Cerebellar nuclear complex (tissue), 1 donor: ENCODE results near the gene TAMM41.
"Not testable (repeated sequence)": the region's sequence is repeated elsewhere in the genome, so short reads cannot be mapped to it uniquely, and the experiment has no call there.

ENCODE experiments used
- DNase-seq, 2 experiments: peaks; one replicate each; lab custom pipeline; 2025; lab: John Stamatoyannopoulos, UW

Gene TAMM41

DNA sequence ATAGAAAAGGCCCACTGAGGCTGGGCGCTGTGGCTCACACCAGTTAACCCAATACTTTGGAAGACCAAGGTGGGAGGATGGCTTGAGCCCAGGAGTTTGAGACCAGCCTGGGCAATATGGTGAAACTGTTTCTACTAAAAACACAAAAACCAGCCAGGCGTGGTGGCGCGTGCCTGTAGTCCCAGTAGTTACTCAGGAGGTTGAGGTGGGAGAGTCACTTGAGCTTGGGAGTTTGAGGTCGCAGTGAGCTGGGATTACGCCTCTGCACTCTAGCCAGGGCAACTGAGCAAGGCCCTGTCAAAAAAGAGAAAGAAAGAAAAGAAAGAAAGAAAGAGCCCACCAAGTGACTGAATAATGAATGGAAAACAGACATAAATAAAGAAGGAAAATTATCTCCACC lies 32.0 kb downstream of the TAMM41 start:
- DNase-seq: no peak

DNA sequence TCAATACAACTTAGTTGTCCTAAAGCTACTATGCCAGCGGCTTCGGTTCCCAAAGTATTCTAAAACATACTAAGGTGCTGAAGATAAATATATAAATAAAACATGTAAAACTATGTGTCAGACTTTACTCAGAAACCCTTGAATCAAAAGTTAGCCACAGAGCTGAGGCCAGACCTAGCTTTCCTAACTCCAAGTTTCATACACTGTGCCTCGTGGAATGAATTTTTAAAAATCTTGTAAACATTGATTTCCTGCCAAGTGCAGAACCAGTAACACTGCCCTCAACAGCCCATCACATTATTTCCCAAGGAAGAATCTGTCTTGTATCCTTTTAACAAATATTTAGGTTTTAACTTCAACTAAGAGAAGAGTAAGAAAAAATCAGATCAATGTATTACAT lies 36.4 kb downstream of the TAMM41 start:
- no peak for DNase-seq

DNA sequence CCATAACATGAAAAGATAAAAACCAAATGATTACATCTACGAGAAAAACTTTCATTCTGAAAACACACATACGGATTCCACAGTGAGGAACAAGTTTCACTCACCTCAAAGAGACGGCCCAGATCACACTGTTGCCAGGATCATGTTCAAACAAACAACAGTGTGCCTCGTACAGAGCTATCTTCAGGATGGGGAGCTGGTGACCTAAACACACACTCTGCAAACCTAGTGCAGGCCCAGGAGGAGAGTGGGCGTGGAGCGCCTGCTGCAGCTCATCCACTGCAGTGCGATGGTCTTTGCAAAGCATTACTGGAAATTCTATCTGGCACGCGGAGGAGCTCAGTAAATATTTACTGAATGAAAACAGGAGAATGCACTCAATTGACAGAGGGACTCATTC lies 38.5 kb downstream of the TAMM41 start:
- no peak for DNase-seq

DNA sequence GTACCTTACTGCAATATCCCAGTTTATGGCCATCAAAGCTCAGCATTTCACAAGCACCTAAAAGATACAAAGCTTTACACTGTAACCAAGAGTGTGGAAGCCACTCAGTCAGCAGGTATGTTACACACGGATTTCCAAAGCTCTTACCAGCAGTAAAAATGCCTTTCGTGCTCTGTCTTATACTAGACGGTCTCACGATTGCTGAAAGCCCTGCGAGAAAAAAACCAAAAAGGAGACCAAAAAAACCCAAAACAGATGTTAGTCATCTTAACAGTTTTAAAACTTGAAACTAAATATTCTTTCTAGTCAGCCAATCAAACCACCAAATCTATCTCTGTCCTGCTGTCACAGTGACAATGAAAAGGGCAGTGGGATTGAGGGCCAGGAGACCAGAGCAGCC lies 39.0 kb downstream of the TAMM41 start:
- DNase-seq: no peak

DNA sequence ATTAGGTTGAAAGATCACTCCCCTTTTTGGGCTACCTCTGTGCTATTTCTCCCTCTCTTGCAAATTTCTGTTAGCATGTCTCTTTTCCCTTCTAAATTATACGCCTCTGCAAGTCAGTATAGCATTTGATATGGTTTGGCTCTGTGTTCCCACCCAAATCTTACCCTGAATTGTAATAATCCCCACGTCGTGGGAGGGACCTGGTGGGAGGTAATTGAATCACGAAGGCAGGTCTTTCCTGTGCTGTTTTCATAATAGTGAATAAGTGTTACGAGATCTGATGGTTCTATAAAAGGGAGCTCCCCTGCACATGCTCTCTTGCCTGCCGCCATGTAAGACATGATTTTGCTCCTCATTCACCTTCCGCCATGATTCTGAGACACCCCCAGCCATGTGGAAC lies 41.0 kb downstream of the TAMM41 start:
- DNase-seq: no peak

DNA sequence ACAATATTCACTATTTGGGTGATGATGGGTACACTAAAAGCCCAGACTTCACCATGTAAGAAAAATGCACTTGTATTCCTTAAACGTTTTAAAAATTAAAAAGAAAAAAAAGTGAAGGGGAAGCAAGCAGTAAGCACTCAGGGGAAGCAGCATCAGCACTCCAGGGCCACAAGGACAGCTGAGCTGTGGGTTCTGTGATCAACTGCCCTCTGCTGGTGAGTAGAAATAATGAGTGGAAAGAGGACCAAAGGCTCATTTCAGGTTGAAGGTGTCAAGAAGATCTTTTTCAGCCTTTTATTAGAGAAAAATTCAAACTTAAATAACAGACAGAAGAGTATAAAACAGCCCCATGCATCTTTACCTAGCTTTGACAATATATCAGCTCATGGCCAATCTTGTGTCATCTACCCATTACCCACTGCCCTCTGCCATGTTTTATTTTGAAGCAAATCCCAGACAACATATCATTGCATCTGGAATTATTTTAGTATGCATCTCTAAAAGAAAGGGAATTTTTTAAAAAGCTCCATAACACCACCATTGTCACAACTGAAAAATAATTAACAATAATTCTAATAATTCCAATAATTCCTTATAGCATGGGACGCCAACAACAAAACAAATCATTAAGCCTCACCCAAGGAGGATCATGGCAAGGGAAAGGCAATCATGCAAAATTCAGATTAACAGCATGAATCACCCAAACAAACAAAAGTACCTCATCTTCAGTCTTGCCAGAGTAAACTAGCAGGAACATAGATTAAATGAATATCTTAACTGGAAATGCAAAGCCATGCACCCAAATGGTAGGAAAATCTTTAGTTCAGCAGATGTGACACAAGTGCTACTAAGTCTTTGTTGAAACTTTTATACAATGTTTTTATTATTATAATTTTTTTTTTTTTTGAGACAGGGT lies 42.5 kb downstream of the TAMM41 start:
- DNase-seq: peak in 1 of 2 experiments; percentile 5

DNA sequence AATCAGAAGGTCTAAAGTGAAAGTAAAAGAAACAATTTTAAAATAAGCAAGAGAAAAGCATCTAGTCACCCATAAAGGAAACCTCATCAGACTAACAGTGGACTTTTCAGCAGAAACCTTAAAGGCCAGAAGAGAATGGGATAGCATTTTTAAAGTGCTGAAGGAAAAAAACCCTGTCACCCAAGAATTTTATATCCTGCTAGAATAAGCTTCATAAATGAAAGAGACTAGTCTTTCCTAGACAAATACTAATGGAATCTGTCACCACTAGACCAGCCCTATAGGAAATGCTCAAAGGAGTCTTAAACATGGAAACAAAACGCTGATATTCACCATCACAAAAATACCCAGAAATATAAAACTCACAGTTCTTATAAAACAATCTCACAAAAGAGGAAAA lies 46.9 kb downstream of the TAMM41 start:
- no peak for DNase-seq

DNA sequence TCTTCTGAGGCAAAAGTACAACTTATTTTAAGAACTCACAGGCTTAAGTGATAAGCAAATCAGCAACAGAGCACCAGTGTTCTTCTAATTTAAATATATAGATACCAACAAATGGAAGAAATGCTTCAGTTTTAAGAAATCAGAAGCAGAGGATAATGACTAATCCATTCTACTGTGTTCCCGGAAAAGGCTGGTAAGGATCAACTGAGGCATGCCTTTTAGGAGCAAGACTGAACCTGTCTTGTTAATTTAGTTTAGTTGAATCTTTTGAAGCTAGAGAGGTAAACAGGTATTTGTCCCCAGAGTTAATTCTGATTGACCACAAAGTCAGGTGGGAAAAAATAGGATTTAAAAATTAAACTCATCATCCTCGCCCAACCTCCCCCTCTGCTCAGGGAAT lies 51.8 kb downstream of the TAMM41 start:
- no peak for DNase-seq

DNA sequence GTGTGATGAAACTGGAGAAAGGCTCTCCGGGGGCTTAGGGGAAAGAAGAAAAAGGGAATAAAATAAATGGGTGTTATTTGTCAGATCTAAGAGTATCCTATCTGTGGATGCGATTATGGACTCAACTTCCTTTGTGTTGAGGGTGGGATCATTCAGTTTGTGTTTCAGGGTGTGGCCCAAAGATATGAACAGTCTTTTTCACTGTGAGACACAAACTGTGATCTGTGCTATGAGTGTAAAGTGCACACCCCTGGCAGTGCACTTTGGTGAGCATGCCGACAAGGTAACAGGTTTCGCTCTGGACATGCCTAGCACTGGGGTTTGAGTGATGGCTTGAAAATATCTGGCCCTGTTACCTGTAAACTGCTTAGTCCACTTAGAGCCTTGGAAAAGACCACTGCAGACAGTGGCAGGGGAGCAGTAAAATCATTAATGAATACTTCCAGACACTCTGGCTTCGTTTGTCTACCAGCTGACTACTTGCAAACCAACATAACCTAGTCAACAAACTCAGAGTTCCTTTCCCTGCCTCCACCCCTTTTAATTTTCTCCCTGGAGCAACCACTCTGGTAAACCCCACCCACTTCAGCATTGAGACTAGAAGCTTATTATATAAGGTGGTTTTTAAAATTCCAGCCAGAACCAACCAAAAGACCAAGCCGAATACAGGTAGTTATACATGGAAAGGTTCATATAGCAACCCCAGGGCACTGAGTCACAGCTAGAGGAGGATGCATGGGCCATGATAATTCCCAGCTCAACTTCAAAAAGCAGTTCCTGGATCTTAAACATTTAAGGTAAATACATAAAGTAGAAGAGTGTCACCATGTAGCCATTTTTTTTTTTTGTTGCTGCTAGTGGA lies 55.1 kb downstream of the TAMM41 start:
- no peak for DNase-seq

DNA sequence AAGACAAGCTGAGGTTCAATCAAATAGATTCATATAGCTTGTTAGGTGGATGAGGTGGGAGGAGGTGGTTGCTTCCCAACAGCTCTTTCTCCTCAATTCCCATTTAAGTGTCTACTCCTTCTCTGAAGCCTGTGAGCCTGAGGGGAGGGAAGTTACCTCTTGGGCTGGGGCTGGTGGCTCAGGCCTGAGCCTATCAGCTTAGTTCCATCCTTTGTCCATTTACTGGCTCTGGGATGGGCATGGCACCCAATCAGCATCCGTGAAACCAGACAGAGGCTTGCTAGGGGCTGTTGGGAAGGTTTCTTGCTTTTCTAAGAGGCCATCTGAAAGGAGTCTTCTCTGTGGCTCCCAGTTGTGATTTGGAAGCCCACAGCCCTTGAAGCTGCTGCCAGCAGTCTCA lies 57.3 kb downstream of the TAMM41 start:
- DNase-seq: no peak

DNA sequence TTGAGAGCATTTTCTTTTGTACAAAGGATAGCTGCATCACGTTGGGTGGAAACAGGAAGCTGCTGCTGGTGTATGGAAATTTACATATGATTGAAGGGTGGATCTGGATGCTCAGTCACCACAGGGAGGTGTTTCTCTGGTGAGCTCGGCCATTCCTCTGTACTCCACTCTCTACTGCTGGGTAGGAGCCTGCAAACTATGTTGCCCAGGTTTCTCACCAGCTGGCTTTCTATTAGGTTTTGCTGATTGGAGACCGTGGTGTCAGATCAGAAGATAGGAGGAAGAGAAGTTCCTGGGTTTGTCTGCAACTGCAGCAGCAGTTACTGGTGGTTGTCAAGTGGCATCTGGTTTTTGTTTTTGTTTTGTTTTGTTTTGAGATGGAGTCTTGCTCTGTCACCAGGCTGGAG lies 61.7 kb downstream of the TAMM41 start:
- no peak for DNase-seq

DNA sequence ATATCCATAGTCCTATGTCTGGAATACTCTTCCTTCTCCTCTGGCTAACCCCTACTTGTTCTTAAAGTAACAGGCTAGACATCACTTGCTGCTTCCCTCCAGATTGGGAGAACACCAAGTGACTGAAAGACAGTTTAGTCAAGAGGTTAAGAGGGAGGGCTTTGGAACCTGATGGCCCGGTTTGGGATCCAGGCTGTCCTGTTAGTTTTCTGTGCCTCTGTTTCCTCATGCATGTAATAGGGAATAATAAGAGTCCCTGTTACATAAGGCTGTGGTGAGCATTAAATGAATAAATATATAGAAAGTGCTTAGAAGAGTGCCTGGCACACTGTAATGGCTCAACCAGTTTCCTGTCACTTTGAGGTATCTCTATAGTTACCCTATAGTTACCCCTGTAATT lies 66.3 kb downstream of the TAMM41 start:
- no peak for DNase-seq

DNA sequence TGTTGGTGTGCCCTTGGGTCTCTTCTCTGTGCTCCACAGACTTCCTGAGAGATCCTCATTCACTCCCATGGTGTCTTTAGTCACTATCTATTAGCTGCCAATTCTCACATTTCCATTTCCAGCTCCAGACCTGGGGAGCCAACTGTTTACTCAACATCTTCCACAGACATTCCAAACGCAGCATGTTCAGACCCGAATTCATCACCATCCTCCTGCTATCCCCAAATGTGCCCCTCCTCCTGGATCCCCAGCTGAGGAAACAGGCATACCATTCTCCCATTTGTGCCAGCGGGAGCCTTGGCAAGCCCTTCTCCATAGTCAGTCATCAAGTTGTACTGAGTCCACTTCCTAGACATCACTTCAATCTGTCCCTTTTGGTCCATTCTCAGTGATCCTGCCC lies 67.1 kb downstream of the TAMM41 start:
- no peak for DNase-seq

DNA sequence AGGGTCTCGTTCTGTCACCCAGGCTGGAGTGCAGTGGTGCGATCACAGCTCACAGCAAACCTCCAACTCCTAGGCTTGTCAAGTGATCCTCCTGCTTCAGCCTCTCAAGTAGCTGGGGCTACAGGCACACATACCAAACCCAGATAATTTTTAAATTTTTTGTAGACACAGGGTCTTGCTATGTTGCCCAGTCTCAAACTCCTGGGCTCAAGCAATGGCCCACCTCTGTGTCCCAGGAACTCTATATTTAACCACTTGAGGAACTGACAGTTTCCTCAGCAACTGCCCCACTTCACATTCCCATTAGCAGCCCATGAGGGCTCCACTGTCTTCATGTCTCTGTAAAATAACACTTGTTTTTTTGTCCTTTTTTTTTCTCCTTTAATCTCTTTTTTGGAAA lies 68.4 kb downstream of the TAMM41 start:
- DNase-seq: no peak

DNA sequence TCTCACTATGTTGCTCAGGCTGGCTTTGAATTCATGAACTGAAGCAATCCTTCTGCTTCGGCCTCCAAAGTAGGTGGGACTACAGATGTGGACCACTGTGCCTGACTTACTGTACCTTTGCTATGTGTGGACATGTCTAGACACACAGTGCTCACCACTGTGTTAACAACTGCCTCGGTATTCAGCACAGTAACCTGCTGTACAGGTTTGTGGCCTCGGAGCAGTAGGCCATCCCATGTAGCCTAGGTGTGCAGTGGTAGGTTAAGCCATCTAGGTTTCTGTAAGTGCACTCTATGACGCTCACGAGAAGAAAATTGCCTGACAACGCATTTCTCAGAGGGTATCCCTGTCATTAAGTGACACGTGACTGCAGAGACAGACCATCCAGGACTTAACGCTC lies 70.3 kb downstream of the TAMM41 start:
- no peak for DNase-seq

DNA sequence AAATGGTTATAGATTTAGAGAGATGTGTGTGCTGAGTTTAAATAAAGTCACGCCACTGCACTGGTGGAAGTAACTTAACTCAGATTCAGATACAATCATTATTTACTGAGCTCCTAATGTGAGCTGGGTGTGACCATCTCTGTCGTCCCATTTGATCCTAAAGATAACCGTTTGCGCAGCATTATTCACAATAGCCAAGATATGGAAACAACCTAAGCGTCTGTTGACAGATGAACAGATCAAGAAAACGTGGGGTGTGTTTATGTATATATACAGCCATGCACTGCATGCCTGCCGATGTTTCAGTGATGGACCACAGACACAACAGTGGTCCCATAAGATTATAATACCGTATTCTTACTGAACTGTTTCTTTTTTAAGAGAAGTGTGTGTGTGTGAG lies 71.2 kb downstream of the TAMM41 start:
- DNase-seq: no peak

DNA sequence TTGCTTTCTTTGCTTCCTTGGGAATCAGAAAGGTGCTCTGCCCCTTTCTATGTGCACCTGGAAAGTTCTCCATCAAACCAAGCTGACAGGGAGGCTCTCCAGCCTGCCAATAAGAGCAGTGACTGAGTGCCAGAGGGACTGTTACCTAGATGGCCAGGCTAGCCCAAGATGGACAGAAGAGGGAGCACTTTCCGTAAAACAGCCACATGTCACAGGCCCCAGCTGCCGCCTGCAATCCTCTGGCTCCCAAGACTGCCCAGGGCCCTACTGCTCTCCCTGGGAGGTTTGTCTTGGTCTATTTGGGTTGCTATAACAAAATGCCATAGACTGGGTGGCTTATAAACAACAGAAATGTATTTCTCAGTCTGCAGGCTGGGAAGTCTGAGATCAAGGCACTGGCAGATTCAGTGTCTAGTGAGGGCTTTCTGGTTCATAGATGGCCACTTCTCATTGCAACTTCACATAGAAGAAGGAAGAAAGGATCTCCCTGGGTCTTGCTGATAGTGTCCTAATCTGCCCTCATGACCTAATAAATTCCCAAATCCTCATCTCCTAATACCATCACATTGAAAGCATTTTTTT lies 72.3 kb downstream of the TAMM41 start:
- DNase-seq: no peak

DNA sequence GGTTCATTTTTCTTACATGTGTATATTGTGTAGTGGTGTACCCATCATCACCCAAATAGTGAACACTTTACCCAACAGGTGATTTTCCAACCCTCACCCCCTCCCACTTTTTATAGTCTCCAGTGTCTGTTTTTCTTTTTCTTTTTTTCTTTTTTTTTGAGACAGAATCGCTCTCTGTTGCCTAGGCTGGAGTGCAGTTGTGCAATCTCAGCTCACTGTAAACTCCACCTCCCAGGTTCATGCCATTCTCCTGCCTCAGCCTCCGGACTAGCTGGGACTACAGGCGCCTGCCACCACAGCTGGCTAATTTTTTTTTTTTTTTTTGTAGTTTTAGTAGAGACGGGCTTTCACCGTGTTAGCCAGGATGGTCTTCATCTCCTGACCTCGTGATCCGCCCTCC lies 74.8 kb downstream of the TAMM41 start:
- DNase-seq: not testable (repeated sequence)

DNA sequence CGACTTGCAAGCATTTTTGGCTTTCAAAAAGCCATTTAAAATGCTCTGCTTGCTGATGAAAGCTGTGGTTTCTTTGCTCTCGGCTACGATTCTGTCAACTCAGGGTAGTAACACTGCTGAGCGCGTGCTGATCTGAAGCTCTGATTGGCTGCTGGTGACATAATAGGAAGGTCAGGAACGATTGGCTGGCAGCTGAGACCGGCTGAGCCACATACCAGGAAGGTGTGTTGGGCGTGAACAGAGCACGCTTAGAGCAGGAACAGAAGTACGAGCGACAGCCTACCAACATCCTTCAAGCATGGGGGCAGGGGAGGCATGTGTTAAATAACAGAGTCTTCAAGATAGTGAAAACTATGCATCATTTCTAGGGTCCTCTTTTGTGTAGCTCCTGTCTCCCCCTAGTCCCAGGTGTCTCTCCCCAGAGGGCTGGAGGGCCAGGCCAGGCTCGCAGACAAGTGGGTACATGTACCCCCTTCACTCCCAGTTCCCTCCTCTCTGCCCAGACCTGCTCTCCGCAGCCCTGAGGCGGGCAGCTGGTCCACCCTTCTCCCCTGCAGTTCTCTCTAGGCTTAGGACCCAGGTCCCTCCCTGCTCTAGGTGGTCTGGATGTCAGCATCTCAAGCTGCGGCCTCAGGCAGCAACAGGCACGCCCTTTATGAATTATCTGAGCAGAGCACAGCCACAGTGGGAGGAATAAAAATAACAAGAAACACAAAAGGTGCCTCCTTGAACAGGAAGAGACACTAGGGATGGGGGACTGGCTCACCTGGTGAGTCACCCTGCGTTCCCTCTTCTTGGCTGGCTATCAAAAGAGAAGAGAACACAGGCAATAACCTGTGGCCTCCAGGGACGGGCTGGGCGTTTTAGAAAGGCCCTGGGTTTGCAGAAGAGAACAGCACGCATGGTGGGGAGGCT lies 76.0 kb downstream of the TAMM41 start:
- peak; percentile 17 to 29 for DNase-seq

DNA sequence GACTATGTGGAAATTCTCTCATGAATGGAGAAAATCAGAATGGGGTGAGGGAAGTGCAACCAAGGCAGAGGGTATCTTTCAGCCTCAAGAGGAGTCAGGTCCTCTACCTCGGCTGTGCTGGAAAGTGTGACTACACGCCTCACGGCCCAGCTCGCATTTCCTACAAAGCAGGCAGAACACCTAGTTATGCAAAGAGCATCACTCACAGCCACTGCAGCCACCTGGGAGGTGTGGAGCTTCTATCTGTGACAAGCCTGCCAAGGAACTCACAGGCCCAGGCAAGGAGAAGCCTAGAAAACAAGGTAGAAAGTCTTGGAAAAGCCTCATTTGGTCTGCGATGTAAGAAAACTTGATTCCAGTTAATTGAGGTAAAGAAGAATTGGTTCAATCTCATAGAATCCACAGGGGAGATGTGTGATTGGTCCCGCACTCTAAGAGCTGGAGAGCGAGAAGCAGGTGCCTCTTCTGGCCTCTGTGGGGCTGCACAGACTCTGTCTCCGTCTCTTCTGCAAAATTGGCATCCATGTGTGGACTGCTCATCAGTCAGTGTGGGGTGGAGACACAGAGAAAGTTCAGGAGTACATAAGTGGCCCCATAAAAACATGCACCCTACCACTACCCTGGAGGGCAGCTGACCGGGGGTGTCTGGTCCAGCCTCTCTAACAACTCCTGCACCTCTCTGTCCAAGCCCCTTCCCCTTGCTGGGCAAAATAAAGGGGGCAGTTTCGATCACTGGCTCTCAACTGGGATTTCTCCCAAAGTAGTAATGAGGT lies 76.8 kb downstream of the TAMM41 start:
- no peak for DNase-seq

DNA sequence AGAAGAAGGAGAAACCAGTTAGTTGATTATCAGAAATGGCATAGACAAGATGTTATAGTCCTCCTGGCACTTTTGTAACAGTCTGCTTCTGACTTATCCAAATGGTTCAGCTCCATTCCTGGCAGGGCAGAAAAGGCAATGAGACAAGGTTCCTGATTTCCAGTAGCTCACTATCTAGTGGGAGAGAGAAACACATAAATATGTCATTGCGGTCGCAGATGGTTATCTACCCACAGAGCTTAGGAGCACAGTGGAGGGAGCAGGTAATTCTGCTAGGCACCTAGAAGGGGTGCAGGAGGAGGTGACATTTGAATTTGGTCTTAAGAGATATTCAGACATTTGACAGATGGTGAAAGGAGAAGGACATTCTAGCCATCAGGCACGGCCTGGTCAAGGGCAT lies 78.1 kb downstream of the TAMM41 start:
- no peak for DNase-seq
